Inflammatory macrophage treated with lipopolysaccharide for 1 hour (primary cell): ENCODE data around the gene DIP2C.
A peak's percentile ranks its signal among the peaks of the same experiment; 100 is the strongest.
"Not testable (repeated sequence)": the region's sequence is repeated elsewhere in the genome, so short reads cannot be mapped to it uniquely, and the experiment has no call there.

ENCODE experiments used
- DNase-seq, 2 donors: peaks; one replicate each; pipeline ENCODE4 v3.0.0-alpha.2; 2020 to 2022

Gene DIP2C

DNA sequence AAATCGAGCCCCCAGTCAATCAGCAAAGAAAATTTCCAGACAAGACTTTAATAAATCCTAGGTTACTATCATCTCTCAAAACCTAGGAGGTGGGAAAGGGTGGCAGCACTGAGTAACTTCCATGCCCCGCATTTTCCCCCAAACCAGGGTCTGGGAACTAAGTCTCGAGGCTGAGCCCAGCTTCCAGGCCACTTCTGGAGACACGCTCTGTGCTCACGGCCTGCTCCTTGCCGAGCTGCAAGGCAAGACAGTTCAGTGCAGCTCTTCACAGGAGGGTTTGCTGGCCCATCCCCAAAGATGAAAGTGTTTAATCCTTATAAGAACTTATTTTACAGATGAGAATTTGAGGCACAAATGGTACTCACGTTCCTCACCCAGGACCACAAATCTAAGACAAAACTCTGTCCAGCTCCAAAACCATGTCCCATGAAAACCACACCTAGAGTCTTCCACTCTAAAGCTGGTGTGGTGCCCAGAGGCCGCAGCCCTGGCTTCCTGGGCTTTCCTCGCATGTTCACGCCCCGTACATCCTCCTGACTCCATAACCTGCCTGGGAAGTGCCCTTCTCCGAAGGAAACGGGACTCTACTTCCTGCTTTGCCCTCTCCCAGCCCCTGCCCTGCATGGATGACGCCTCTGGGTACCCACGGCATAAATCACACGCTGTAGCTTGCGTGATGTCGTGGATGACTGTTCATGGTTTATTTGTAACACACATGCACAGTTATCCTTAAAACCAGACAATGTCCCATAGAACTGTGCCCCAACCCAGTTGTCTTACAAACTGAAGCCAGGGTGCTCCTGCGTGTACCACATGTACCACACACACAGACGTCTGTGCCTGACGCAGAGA is 201.2 kb downstream of the DIP2C start:
- DNase-seq: no peak

DNA sequence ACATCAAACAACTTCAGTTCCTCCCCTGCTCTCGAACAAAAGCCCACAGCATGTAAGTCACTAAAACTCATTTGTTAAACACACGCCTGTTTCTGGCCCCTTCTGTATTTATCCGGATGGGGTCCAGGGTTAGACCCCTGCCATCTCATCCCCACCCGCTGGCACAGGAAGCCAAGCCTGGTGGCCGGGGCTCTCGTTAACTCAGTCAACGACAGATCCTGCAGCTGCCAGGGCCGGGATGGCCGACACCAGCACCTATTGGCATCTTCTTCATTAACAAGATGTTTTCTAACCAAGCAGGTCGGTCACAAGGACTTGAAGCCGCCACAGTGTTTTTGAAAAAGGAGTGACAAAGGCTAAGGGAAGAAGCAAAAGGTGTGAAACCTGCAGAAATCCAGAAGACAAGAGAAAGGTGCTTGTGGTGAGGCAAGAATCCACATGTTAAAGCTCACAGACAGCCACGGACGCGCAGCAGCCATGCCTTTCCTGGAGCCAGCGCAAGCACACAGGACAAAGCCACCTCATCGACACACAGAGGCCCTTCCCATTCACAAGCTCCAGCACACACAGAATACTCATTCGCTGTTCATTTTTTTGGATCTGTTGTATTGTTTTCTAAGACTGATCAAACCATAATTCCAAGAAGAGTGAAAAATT is 202.7 kb downstream of the DIP2C start:
- DNase-seq: no peak

DNA sequence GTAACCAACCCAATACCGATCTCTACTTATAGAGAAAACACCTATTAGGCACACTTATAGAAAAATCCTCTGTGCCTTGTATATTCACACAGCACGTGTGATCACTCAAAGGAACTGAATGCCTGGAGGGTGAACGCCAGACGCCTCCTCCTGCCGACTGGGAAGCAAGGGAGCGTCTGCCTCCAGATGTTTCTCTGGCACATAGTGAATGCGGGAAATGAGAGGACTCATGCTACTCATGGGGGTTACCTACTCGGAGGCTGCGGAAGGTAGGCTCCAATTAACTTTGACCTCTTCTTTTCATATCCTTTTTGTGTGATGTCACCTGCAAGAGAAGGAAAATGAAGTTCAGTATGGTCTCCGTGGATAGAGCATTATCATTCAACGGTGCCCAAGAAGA is 203.3 kb downstream of the DIP2C start:
- DNase-seq: no peak

DNA sequence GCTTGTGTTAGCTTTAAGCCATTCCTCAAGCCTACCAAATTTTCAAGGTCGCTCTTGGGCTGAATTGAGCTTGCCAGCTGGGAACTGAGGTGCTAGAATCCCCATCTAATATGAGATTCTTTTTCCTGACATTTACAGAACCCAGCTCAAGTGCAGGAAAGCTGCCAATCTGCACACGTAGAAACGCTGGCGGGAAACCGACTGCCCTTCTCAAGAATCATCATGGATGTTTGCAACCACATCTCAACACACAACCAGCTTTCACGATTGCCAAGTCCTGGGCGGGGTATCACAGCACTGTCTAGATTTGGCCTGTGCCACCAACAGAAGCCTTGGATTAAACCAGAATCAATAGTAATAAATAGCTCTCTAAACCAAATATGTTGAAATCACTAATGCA is 203.7 kb downstream of the DIP2C start:
- no peak for DNase-seq

DNA sequence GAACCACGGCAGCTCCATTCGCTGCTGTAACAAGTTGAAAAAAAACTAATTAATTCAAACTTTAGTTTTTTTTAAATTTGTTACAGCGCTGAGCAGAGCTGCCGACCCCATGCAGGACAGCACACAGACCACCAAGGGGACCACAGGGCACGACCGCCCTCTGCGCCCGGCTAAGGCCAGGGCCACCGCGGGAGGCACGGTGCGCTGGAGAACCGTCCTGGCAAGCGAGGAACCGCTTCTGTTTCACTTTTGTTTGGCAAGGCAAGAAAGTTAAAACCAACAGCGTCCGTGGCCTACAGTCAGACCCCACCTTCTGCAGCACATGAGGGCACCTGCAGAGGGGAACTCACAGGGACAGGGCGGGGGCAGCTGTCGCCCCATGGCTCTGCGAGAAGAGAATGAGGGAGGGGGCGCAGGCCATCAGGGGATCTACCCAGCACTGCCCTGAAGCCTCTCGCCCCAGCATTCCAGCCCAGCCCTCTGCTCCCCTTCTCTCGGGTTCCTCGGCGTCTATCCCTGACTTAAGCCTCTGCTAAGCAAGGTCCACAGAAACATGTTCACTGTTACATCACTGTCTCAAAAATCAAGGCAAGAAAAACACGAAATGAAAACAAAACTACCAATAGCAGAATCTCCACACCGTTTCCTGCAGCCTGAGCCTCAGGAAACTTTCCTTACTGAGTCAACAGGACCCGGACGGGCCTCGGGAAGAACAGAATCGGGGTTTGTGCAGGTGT is 204.4 kb downstream of the DIP2C start:
- no peak for DNase-seq

DNA sequence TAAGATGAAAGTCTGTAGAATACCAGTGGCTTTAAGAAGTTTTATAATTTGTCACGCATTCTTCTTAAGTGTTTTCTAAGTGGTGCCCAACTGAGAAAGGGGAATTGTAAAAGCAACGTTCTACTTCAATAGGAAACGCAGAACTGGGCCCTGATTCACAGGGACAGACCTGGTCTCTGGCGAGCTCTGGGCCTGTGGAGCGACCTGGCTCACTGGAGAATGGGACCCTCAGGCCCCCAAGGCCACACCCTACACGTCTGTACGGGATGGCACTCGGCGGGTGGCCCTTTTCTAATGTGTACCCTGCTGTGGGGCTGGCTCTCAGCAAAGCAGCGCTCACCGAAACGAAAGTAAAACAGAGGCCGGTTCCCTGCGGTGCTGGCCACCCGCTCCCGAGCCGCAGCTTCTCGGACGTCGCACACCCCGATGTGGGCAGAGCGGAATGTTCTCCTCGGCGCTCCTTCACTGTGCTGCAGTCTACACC is 205.0 kb downstream of the DIP2C start:
- peak in 1 of 2 donors; percentile 5 for DNase-seq

DNA sequence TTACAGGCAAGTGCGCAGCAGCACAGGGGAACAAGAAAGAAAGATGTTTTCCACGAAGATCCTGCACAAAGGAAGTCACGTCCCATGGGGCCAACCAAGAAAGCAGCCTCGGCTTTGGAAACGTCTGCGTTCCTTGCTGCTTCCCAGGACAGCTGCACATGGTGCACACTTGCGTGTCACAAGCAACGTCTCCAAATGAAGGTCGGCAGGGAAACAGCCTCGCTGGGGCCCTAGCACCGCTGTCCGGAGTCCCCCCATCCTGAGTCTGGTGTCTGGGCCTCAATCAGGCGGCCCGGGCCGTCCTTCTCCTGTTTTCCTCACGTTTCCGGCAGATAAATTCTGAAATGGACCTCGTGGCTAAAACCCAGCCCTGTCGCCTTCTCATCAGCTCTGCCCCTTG is 206.2 kb downstream of the DIP2C start:
- no peak for DNase-seq

DNA sequence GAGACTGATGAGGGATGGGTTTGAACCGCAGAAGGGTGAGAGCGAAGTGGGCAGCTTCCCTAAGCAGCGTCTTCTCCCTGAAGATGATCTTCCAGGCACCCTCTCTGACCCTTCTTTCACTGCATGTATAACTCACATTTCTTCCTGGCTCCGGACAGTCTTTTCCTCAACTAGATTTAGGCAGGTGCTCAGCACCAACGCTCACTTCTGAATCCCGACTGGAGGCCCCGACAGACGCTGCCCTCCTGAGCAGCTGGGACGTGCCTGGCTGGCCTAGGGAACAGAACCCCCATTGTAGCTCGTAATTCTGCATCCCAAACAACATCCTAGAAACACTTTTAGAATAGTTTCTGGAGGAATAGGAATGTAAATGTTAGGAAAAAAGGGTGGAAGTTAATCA is 206.6 kb downstream of the DIP2C start:
- no peak for DNase-seq

DNA sequence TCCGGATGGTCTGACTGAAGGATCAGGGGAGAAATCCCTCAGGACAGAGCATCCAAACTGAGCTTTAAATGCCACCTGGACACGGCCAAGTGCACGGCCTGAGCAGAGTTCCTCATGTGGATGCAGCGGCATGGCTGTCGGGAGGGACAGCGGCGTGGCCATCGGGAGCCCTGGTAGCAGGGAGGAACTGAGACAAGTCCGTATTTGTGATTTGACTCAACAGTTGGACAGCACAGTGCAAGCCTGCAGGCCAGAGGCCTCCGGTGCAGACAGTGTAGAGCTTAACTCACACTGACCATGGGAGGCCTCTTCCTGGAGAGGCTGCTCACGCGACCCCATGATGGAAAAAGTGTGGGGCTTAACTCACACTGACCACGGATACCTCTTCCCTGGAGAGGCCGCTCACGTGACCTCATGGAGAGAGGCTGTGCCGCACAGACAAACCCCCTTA is 207.4 kb downstream of the DIP2C start:
- DNase-seq: no peak

DNA sequence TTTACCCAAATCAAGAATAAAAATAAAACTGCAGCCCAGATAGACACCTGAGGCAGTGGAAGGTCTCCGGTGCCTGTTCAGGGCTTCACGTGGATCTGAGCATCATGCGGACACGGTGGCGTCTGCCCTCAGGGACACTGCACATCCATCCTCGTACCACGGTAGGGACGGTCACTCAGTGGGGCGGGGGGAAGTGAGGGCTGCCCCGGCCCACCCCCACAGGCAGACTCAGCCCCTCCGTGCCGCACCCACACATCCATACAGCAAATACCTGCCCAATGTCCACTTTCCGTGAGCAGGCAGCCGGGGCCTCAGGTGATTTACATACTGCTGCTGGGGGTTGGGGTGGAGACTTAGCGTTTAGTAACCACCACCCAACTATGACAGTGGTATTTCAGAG is 207.8 kb downstream of the DIP2C start:
- no peak for DNase-seq

DNA sequence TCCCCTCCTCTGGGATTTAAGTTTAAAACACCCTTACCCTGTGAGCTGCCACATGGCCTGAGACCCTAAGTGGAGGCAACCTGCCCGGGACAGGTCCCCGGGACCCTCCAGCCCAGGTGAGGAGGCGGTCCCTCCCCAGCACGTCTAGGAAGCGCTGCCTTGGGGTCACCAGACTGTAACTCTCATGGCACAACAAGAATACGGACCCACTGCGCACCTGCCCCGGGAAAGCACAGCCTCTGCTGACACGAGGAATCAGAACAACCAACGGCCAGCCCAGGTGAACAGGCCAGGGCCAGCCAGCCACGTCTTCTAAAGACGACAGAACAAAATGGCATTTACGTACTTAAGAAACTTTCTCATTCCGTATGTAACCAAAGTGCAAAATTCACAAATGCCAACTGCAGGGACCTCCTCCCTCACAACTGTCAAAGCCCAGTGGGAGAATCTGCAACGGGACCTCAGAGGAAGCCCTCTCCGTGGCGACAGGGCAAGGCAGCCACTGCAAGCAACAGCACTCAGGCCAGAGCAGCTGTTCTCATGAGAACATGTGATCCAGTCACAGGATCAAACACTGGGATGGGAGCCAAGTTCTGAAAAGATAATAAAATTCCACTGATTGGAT is 208.4 kb downstream of the DIP2C start:
- no peak for DNase-seq

DNA sequence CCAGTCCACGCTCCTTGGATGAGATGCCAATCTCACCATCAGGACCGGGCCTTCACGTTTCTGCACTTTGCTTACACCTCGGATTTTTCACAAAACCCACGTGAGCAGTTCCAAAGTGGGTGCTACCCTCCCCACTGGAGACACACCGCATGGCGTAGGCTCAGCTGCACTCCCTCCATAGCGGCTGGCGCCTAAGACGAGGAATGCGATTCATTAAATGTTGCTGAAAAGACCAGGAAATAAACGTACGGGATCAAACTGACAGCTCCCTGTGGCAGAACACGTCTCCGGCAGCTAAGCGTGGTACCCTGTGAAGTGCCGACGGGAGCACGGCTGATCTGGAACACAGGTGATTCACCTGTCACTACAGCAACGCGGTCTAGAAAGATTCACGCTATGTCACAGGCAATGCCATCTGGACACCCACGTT is 209.0 kb downstream of the DIP2C start:
- no peak for DNase-seq

DNA sequence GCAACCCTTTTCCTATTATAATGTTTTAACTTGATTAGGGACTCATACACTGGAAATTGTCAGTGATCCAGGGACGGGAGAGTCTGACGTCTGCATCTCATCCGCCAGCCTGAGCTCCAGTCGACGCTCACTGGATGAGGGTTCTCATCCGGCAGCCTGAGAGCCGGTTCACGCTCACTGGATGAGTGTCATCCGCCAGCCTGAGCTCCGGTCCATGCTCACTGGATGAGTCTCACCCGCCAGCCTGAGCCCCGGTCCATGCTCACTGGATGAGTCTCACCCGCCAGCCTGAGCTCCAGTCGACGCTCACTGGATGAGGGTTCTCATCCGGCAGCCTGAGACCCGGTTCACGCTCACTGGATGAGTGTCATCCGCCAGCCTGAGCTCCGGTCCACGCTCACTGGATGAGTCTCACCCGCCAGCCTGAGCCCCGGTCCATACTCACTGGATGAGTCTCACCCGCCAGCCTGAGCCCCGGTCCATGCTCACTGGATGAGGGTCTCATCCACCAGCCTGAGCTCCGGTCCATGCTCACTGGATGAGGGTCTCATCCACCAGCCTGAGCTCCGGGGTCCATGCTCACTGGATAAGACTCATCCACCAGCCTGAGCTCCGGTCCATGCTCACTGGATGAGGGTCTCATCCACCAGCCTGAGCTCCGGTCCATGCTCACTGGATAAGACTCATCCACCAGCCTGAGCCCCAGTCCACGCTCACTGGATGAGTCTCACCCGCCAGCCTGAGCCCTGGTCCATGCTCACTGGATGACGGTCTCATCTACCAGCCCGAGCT is 209.6 kb downstream of the DIP2C start:
- DNase-seq: not testable (repeated sequence)

DNA sequence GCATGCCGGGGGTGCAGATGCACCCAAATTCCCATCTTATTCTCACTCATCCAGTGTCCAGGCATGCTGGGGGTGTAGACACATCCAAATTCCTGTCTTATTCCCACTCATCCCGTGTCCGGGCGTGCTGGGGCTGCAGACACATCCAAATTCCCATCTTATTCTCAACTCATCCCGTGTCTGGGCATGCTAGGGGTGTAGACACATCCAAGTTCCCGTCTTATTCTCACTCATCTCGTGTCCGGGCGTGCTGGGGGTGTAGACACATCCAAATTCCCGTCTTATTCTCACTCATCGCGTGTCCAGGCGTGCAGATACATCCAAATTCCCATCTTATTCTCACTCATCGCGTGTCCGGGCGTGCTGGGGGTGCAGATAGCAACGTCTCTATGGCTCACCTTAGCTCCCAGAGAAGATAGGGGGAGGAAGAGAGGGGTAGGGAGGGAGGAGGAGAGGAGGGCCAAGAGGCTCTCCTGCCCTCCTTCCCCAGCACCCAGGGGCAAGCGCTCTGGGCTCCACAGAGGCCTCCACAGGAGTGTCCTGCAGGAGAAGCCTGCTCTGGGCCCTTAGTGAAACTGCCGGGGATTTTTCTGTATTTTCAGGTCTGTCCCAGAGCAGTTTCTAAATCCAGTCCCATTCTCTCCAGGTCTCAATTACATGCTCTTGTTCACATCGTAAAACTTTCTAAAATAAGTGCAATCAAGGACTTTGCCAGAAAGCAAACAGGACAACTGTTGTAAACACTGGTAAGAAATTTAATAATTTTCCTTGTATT is 210.8 kb downstream of the DIP2C start:
- DNase-seq: no peak

DNA sequence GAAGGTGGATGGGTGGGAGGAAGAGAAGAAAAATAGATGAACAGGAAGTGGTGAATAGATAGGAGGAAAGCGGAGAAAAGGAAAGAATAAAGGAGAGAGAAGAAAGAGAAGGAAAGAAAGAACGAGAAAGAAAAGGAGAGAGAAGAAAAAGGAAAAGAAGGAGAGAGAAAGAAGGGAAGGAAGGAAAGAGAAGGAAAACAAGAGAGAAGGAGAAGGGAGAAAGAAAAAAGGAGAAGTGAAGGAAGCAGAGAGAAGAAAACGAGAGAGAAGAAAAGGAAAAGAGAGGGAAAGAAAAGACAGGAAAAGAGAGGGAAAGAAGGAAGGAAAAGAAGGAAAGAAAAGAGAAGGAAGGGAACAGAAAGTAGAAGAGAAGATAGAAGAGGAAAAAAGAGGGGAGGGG is 211.8 kb downstream of the DIP2C start:
- no peak for DNase-seq

DNA sequence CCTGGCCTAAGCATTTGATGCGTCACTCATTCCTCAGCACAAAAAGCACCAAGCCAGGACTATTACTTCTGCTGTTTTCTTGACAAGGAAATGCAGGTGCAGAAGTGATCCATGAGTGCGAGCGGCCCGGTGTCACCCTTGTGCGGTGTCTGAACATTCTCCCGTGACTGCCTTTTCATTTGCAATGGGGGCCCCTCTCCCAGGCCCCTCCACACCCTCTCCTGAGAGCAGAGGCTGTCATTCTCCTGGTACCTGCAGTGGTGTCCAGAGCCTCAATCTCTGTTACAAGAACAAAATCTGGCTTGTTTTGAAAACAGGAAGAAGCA is 213.1 kb downstream of the DIP2C start:
- no peak for DNase-seq

DNA sequence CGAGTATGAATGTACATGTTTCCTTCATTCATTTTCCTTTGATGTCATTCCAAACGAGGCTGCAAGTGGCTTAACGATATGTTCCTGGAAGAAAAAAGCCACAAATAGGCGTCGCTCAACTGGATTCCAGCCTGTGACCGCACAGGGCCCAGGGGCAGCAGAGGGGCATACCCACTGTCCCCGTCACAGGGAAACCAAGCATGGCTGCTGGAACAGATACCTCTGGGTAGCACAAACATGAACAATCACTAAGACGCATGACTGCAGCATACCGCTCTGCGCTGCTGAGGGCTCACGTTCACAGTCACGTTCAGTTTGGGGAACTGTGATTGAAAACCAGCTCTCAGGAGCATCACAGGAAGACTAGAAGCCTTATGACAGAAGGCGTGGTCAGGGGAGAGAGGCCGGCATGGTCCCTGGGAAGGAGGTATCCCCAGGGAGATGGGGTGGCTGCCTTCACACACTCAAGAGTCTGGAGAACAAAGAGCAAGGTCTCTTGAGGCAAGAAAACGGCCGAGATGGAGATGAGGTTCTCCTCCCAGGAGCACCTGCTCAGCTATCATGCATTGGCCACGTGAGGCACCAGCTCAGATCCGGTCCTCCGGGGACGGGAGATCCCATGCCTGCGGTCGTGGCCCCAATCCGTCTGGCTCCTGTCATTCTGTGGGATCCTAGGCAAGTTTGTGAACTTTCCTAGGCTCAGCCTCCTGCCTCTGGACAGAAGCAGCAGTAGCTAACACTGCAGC is 213.6 kb downstream of the DIP2C start:
- DNase-seq: no peak

DNA sequence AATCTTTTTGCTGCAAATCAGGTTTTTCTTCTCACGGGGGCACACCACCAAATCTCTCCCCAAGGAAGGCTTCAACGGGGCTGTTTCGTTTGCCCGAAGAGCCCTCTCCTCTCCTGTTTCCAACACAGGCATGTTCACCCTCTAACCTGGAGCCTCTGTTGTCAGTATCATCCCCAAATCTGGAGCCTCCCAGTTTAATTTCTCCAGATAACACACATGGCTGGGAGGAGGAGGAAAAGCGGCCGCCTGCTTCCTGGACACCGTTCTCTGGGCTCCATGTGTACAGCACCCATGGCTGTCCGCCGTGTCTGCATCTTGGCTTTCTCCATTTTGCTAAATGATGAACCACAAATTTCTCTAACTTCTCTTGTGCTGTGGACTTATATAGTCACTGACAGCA is 214.5 kb downstream of the DIP2C start:
- DNase-seq: no peak

DNA sequence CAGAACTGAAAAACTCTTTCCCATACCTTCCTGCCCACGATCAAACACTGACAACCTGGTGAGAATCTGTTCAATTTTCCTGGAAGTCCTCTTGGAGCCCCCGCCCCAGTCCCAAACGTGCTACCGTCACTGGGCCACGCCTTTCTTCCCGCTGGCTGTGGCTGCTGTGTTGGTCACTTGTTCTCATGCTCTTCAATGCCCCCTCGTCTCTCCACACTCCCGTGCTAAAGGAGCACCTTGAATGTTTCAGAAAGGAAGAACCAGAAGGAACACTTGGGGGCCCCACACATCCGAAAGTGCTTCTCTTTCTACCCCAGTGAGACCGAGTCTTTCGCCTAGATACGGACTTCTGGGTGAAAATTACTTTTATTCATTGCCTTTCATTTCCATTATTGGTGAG is 215.1 kb downstream of the DIP2C start:
- DNase-seq: no peak

DNA sequence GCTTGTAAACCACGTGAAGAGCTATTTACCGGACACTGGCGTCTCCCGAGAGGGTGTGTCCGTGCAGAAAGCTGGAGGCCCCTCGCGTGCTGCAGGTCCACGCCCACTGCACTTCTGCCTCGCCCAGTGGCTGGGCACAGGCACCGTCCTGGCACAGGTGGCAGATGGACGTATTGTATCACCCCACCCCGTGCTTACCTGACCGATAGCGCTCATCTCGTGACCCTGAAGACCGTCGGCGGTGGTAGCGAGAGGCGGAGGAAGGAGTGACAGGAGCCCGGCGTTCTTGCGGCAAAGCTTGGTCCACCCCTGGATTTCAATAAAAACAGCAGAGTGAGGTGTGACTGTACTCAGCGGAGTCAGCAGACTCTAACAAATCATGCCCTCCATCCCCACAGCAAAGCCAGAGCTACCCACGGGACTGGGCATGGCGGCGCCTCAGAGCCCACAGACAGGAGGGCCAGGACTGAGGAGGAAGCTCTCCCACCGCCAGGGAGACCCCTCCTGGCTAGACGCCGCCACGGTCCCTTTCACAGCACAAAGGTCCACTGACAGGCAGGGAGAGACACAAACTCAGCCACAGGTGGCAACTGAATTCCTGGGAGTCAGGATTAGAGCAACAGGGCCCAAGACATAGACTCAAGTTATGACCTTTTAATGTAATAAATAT is 217.1 kb downstream of the DIP2C start:
- DNase-seq: no peak
